Stomach (tissue), 9 donors: ENCODE data around the gene PPP1R14C. TPM values are rescaled to one million over a fixed set of nuclear protein-coding genes. Genes with fewer than 3 reads are reported as not detected.

Source experiments
- DNase-seq, 2 donors: peaks; one replicate each; pipeline versions ENCODE4 v3.0.0 to v3.0.0-alpha.2; 2013 to 2019
- H3K27ac ChIP-seq, 5 donors: fragments of 200-600 bp in 4 of 5; sonication (generic) in 4 of 5; one replicate each; pipeline ENCODE4 v1.5.1; 2013 to 2019; ENCODE audit warnings: mild to moderate bottlenecking in 1 of 5, moderate library complexity in 1 of 5
- H3K27me3 ChIP-seq, 3 donors: fragments of 200-600 bp; sonication (generic); one replicate each; pipeline ENCODE4 v1.5.1; 2017 to 2019; ENCODE audit warnings: mixed run types in 1 of 3
- H3K36me3 ChIP-seq, 4 donors: fragments of 200-600 bp; sonication (generic); 1 replicate in 3 of 4; 2 replicates in 1 of 4; pipeline ENCODE4 v1.5.1; 2016 to 2019
- H3K4me1 ChIP-seq, 4 donors: fragments of 200-600 bp; sonication (generic); one replicate each; pipeline ENCODE4 v1.5.1; 2016 to 2019
- H3K4me3 ChIP-seq, 4 donors: fragments of 200-600 bp; sonication (generic) in 3 of 4; one replicate each; pipeline ENCODE4 v1.5.1; 2016 to 2019; ENCODE audit warnings: mild to moderate bottlenecking in 1 of 4
- H3K9me3 ChIP-seq, 4 donors: fragments of 200-600 bp; sonication (generic); one replicate each; pipeline ENCODE4 v1.5.1; 2016 to 2019
- EP300 ChIP-seq: sonication (generic); formaldehyde crosslinking; IDR thresholded peaks from one replicate; pipeline ENCODE4 v1.6.1; 2017; ENCODE audit warnings: antibody characterized with exemption
- POLR2A ChIP-seq, 4 donors: fragments of 450-650 bp; IDR thresholded peaks; one replicate each; pipeline ENCODE4 v1.6.1; 2016; ENCODE audit warnings: antibody characterized with exemption in 4 of 4, control low read depth in 2 of 4, mild to moderate bottlenecking in 1 of 4, moderate library complexity in 1 of 4
- POLR2AphosphoS5 ChIP-seq, 3 donors: sonication (generic); formaldehyde crosslinking; IDR thresholded peaks; one replicate each; pipeline ENCODE4 v1.6.1; 2016; ENCODE audit warnings: antibody characterized with exemption in 3 of 3
- WGBS, 5 donors: extraction: QIAGEN DNeasy Blood & Tissue Kit in 3 of 5; methylation state at CpG; one replicate each; pipeline versions ENCODE4 v1.1.5 to v1.1.7; 2013 to 2018; 5-methylcytosine and 5-hydroxymethylcytosine counted together
- intact Hi-C: fragments of 100-400 bp; cut with DNase I; formaldehyde crosslinking; loops from one replicate; pipeline ENCODE4 v1.15.1; 2023; ENCODE audit warnings: low total_unique reads
- polyA plus RNA-seq, 3 donors: library from polyadenylated mRNA; stranded (reverse); fragments of 200-250 nt; gene quantifications; one replicate each; pipeline ENCODE4 v1.2.3, GENCODE V29; 2013
- total RNA-seq, 5 donors: library from RNA; depleted of rRNA; stranded (reverse); fragments of >200 nt; gene quantifications; one replicate each; pipeline versions ENCODE4 v1.1.0 to v1.2.3, GENCODE V29; 2014 to 2016
- TF ChIP-seq, protein P1 (sequence below), 7 experiments: fragments of 450-650 bp in 4 of 7; fragments of 200-600 bp in 3 of 7; sonication (generic) in 3 of 7; IDR thresholded peaks; one replicate each; pipeline ENCODE4 v1.5.1; 2016 to 2019; ENCODE audit warnings: antibody characterized with exemption in 7 of 7, control low read depth in 2 of 7, mild to moderate bottlenecking in 1 of 7
- donor health status: healthy with polysubstance abuse.
- donor health status: Bipolar disorder and iron deficiency.
- donor health status: healthy.

The PPP1R14C gene
- total and polyA plus RNA-seq, 8 donors = 0.25 to 13.8 (median 4.1) TPM; not detected in 3

- Histone ChIP-seq H3K9me3 (no peaks in the 10 kb centered on the region), H3K27ac (no peak overlapping the region), H3K4me3 (no peak overlapping the region), H3K27me3 (peaks cover 0 to 5% (median 0%) of the 10 kb centered on the region in 3 donors), H3K4me1 (peaks cover 0 to 10% (median 5%) of the 10 kb centered on the region in 4 donors), H3K36me3 (no peaks in the 10 kb centered on the region)
- TF ChIP-seq EP300 = no peak
- no peak for TF ChIP-seq POLR2A (IDR thresholded peaks at IDR 0.05)
- TF ChIP-seq, protein P1, sequence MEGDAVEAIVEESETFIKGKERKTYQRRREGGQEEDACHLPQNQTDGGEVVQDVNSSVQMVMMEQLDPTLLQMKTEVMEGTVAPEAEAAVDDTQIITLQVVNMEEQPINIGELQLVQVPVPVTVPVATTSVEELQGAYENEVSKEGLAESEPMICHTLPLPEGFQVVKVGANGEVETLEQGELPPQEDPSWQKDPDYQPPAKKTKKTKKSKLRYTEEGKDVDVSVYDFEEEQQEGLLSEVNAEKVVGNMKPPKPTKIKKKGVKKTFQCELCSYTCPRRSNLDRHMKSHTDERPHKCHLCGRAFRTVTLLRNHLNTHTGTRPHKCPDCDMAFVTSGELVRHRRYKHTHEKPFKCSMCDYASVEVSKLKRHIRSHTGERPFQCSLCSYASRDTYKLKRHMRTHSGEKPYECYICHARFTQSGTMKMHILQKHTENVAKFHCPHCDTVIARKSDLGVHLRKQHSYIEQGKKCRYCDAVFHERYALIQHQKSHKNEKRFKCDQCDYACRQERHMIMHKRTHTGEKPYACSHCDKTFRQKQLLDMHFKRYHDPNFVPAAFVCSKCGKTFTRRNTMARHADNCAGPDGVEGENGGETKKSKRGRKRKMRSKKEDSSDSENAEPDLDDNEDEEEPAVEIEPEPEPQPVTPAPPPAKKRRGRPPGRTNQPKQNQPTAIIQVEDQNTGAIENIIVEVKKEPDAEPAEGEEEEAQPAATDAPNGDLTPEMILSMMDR (IDR thresholded peaks at IDR 0.05) = no peak
- TF ChIP-seq POLR2AphosphoS5 (IDR thresholded peaks at IDR 0.05) = no peak
- 71 to 84% (median 81%) methylated on average over 4 of the region's 4 CpGs for WGBS, 5 donors
- DNase-seq = no peak
- intact Hi-C loops = no loop called here
Observed at GRCh38 chr6:150254770-150255169, 111.9 kb downstream of the PPP1R14C start.

GRCh38 chr6:150255840-150256239 lies 113.0 kb downstream of the PPP1R14C start:
- peaks cover 0 to 5% (median 0%) of the 10 kb centered on the region in 3 donors for H3K27me3 ChIP-seq
- DNase-seq = no peak
- no peak overlapping the region for H3K27ac ChIP-seq
- H3K36me3 ChIP-seq = no peaks in the 10 kb centered on the region
- H3K9me3 ChIP-seq = no peaks in the 10 kb centered on the region
- intact Hi-C loops = no loop called here
- TF ChIP-seq EP300 = no peak
- no peak for TF ChIP-seq POLR2A (IDR thresholded peaks at IDR 0.05)
- no peak for TF ChIP-seq POLR2AphosphoS5 (IDR thresholded peaks at IDR 0.05)
- TF ChIP-seq, protein P1 (IDR thresholded peaks at IDR 0.05) = no peak
- no peak overlapping the region for H3K4me3 ChIP-seq
- H3K4me1 ChIP-seq = peaks cover 0 to 10% (median 5%) of the 10 kb centered on the region in 4 donors
- WGBS, 5 donors = 89 to 93% (median 92%) methylated on average over 9 of the region's 9 CpGs

- peaks cover 0 to 5% (median 0%) of the 10 kb centered on the region in 3 donors for H3K27me3 ChIP-seq
- no peaks in the 10 kb centered on the region for H3K9me3 ChIP-seq
- H3K4me1 ChIP-seq = peaks cover 0 to 10% (median under 1%) of the 10 kb centered on the region in 4 donors
- no peak overlapping the region for H3K4me3 ChIP-seq
- no peaks in the 10 kb centered on the region for H3K36me3 ChIP-seq
- no peak overlapping the region for H3K27ac ChIP-seq
- 72 to 84% (median 74%) methylated on average over 8 of the region's 8 CpGs for WGBS, 5 donors
- intact Hi-C loops = no loop called here
- TF ChIP-seq POLR2A (IDR thresholded peaks at IDR 0.05) = no peak
- TF ChIP-seq, protein P1 (IDR thresholded peaks at IDR 0.05) = no peak
- TF ChIP-seq POLR2AphosphoS5 (IDR thresholded peaks at IDR 0.05) = no peak
- no peak for TF ChIP-seq EP300
- DNase-seq = no peak
Observed at GRCh38 chr6:150256618-150257272, 113.9 kb downstream of the PPP1R14C start.

- no peak for DNase-seq
- intact Hi-C loops = no loop called here
- no peak for TF ChIP-seq POLR2A (IDR thresholded peaks at IDR 0.05)
- TF ChIP-seq, protein P1 (IDR thresholded peaks at IDR 0.05) = no peak
- TF ChIP-seq POLR2AphosphoS5 (IDR thresholded peaks at IDR 0.05) = no peak
- no peak for TF ChIP-seq EP300
Observed at GRCh38 chr6:150258381-150258780, 115.5 kb downstream of the PPP1R14C start.

More at GRCh38 chr6:150258381-150258780, 115.5 kb downstream of the PPP1R14C start:
- H3K27ac ChIP-seq = no peak overlapping the region
- no peaks in the 10 kb centered on the region for H3K9me3 ChIP-seq
- H3K4me3 ChIP-seq = no peak overlapping the region
- peaks cover 0 to 9% (median 0%) of the 10 kb centered on the region in 3 donors for H3K27me3 ChIP-seq
- H3K36me3 ChIP-seq = no peaks in the 10 kb centered on the region
- WGBS, 5 donors = 96 to 99% (median 98%) methylated on average over 5 of the region's 5 CpGs
- no peaks in the 10 kb centered on the region for H3K4me1 ChIP-seq
